Caki2 (cell line): ENCODE data around the gene ANTKMT. TPM values are rescaled to one million over a fixed set of nuclear protein-coding genes. Genes with fewer than 3 reads are reported as not detected.
"Not testable (repeated sequence)": the region's sequence is repeated elsewhere in the genome, so short reads cannot be mapped to it uniquely, and the experiment has no call there.

Experiments used
- DNase-seq: peaks from one replicate; pipeline ENCODE4 v3.0.0-alpha.2; 2015; ENCODE audit warnings: low read depth
- in situ Hi-C: cut with HindIII; loops from 2 replicates; pipeline ENCODE4 v1.10.0; 2016; ENCODE audit warnings: low sequenced_read_pairs, low pct_unique_long_range_greater_than_20kb, mixed read lengths
- total RNA-seq: library from RNA; depleted of rRNA; stranded (reverse); fragments of >200 nt; shearing (Covaris generic); gene quantifications from 2 replicates; pipeline ENCODE4 v1.2.3, GENCODE V29; 2014; ENCODE audit warnings: low replicate concordance

ANTKMT gene
- total RNA-seq, 1 experiment from 2014 or later = 164 TPM

- in situ Hi-C loops = no loop called here
- DNase-seq = no peak
These were observed 40.4 kb upstream of the ANTKMT start for GRCh38 chr16:680625-680945.

- DNase-seq = peak; percentile 48
- in situ Hi-C loops = no loop called here
These were observed 39.8 kb upstream of the ANTKMT start for GRCh38 chr16:680967-681745.

GRCh38 chr16:681746-682427, 39.1 kb upstream of the ANTKMT start:
- in situ Hi-C loops = no loop called here

GRCh38 chr16:682493-683395, 38.2 kb upstream of the ANTKMT start:
- no peak for DNase-seq
- in situ Hi-C loops = no loop called here

More at GRCh38 chr16:681746-682427, 39.1 kb upstream of the ANTKMT start:
- peak; percentile 50 for DNase-seq

- in situ Hi-C loops = no loop called here
- peak; percentile 63 for DNase-seq
These were observed 37.4 kb upstream of the ANTKMT start for GRCh38 chr16:683396-684070.

GRCh38 chr16:684071-684794, 36.7 kb upstream of the ANTKMT start, which contains the start of gene JMJD8:
Gene JMJD8 (minus strand): TSS chr16:684334. CDS start chr16:684319, 15 bp downstream.
- in situ Hi-C loops = no loop called here

GRCh38 chr16:684961-685696, 35.8 kb upstream of the ANTKMT start:
- DNase-seq = no peak
- in situ Hi-C loops = no loop called here

More at GRCh38 chr16:684071-684794, 36.7 kb upstream of the ANTKMT start, which contains the start of gene JMJD8:
- peak; percentile 98 for DNase-seq

- DNase-seq = peak; percentile 51
- in situ Hi-C loops = no loop called here
These were observed 35.0 kb upstream of the ANTKMT start for GRCh38 chr16:685967-686366.

- DNase-seq = no peak
- in situ Hi-C loops = no loop called here
These were observed 34.3 kb upstream of the ANTKMT start for GRCh38 chr16:686459-687260.

GRCh38 chr16:687499-687898, 33.4 kb upstream of the ANTKMT start:
- in situ Hi-C loops = no loop called here

GRCh38 chr16:689175-689897, 31.6 kb upstream of the ANTKMT start:
- DNase-seq = no peak
- in situ Hi-C loops = no loop called here

More at GRCh38 chr16:687499-687898, 33.4 kb upstream of the ANTKMT start:
- no peak for DNase-seq

- DNase-seq, in situ Hi-C loops: not testable (repeated sequence)
These were observed 29.7 kb upstream of the ANTKMT start for GRCh38 chr16:691242-691641.

GRCh38 chr16:692356-693108, 28.4 kb upstream of the ANTKMT start:
- in situ Hi-C loops = no loop called here
- DNase-seq = no peak

GRCh38 chr16:693364-693763, 27.6 kb upstream of the ANTKMT start:
- in situ Hi-C loops = no loop called here
- no peak for DNase-seq

GRCh38 chr16:693766-694165, 27.2 kb upstream of the ANTKMT start:
- in situ Hi-C loops = no loop called here
- no peak for DNase-seq
